PC-3 (cell line): ENCODE data around the gene PPP2R3A. TPM values are rescaled to one million over a fixed set of nuclear protein-coding genes. Genes with fewer than 3 reads are reported as not detected.
"Not testable (repeated sequence)": the region's sequence is repeated elsewhere in the genome, so short reads cannot be mapped to it uniquely, and the experiment has no call there.

ENCODE experiments used
- ATAC-seq: fragments of 200-7000 bp; cut with Tn5 transposase; 2 replicates; pipeline ENCODE4 v1.9.1; 2020; ENCODE audit warnings: mild to moderate bottlenecking, moderate library complexity
- BruUV-seq: library from RNA; stranded (reverse); fragments of 400-500 nt; replicated peaks from 2 replicates; lab custom pipeline; 2021; lab: Mats Ljungman, UMichigan
- CTCF ChIA-PET: fragments of 300-600 bp; sonication (Branson Sonifier 250); formaldehyde crosslinking; loops from one replicate; lab custom pipeline; 2022; ENCODE audit warnings: antibody characterized with exemption; lab: Charles Lee
- POLR2A ChIA-PET: fragments of 300-600 bp; sonication (Branson Sonifier 250); formaldehyde crosslinking; loops from one replicate; lab custom pipeline; 2022; ENCODE audit warnings: antibody characterized with exemption; ENCODE audit not compliant: unreplicated experiment; lab: Charles Lee
- DNase-seq: peaks from one replicate; pipeline ENCODE4 v3.0.0-alpha.2; 2015
- H2AFZ ChIP-seq: fragments of 300-600 bp; sonication (generic); 2 replicates; pipeline ENCODE4 v1.6.0; 2016; ENCODE audit warnings: antibody characterized with exemption, low read length
- H3F3A ChIP-seq: fragments of 300-600 bp; sonication (generic); one replicate; pipeline ENCODE4 v1.6.0; 2017; ENCODE audit warnings: antibody characterized with exemption, low read length, control low read depth, mild to moderate bottlenecking; ENCODE audit not compliant: unreplicated experiment
- H3K27ac ChIP-seq: fragments of 300-600 bp; sonication (generic); 2 replicates; pipeline ENCODE4 v1.5.1; 2016; ENCODE audit warnings: mild to moderate bottlenecking, low read length
- H3K27me3 ChIP-seq: fragments of 300-600 bp; sonication (generic); 2 replicates; pipeline ENCODE4 v1.6.1; 2016; ENCODE audit warnings: low read length, mixed read lengths
- H3K36me3 ChIP-seq: fragments of 300-600 bp; sonication (generic); 2 replicates; pipeline ENCODE4 v1.6.1; 2016; ENCODE audit warnings: low read depth, mixed run types, low read length, mixed read lengths
- H3K4me1 ChIP-seq: fragments of 300-600 bp; sonication (generic); 2 replicates; pipeline ENCODE4 v1.5.1; 2016; ENCODE audit warnings: low read length; ENCODE audit not compliant: insufficient read depth
- H3K4me2 ChIP-seq: fragments of 300-600 bp; sonication (generic); 2 replicates; pipeline ENCODE4 v1.6.0; 2016; ENCODE audit warnings: low read length
- H3K4me3 ChIP-seq: fragments of 300-600 bp; sonication (generic); 2 replicates; pipeline ENCODE4 v1.5.1; 2016; ENCODE audit warnings: mild to moderate bottlenecking, low read length, mixed read lengths
- H3K79me2 ChIP-seq: fragments of 300-600 bp; sonication (generic); 2 replicates; pipeline ENCODE4 v1.6.1; 2017; ENCODE audit warnings: low read length, mixed read lengths
- H3K9ac ChIP-seq: fragments of 300-600 bp; sonication (generic); 2 replicates; pipeline ENCODE4 v1.6.0; 2016; ENCODE audit warnings: mild to moderate bottlenecking, low read length
- H3K9me2 ChIP-seq: fragments of 300-600 bp; sonication (generic); replicated peaks from 2 replicates; pipeline ENCODE4 v1.6.1; 2016; ENCODE audit warnings: mixed run types, low read length, mixed read lengths
- H3K9me3 ChIP-seq: fragments of 300-600 bp; sonication (generic); 2 replicates; pipeline ENCODE4 v1.6.1; 2016; ENCODE audit warnings: low read length, mixed read lengths
- H4K20me1 ChIP-seq: fragments of 300-600 bp; sonication (generic); 2 replicates; pipeline ENCODE4 v1.6.1; 2016; ENCODE audit warnings: low read length, mixed read lengths
- EZH2 ChIP-seq: fragments of 300-600 bp; sonication (generic); IDR thresholded peaks from one replicate; pipeline ENCODE4 v1.6.1; 2017; ENCODE audit warnings: antibody characterized with exemption, mild to moderate bottlenecking, low read length; ENCODE audit not compliant: unreplicated experiment
- EZH2phosphoT487 ChIP-seq: fragments of 300-600 bp; sonication (generic); IDR thresholded peaks from 2 replicates; pipeline ENCODE4 v1.6.1; 2018; ENCODE audit warnings: mild to moderate bottlenecking, antibody characterized with exemption, low read length, borderline replicate concordance
- intact Hi-C: fragments of 100-400 bp; cut with micrococcal nuclease; formaldehyde crosslinking; loops from 2 replicates; pipeline ENCODE4 v1.9.0; 2023
- total RNA-seq: library from RNA; depleted of rRNA; stranded (reverse); fragments of >200 nt; gene quantifications from 2 replicates; pipeline ENCODE4 v1.2.3, GENCODE V29; 2014
- TF ChIP-seq, protein P1 (sequence below): fragments of 300-600 bp; sonication (generic); conservative IDR thresholded peaks from 2 replicates; pipeline ENCODE4 v1.5.1; 2017; ENCODE audit warnings: antibody characterized with exemption, low read depth, mild to moderate bottlenecking, low read length

Gene PPP2R3A
- total RNA-seq, 1 experiment from 2014 or later, result 12.3 TPM

DNA sequence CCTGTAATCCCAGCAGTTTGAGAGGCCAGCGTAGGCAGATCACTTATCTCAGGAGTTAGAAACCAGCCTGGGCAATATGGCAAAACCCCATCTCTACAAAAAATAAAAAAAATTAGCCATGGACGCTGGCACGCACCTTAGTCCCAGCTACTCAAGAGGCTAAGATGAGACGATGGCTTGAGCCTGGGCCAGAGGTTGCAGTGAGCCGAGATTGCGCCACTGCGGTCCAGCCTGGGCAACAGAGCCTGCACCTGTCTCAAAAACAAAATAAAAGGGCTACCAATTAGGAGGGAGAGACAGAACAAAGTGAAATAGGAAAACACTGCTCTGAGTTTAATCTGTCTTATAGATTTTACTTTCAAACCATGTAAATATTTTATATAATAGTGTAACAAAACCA, 196.8 kb downstream of the PPP2R3A start:
- Histone ChIP-seq H3K4me1 (no peaks in the 10 kb centered on the region), H3K36me3 (no peaks in the 10 kb centered on the region), H3K9me3 (no peaks in the 10 kb centered on the region), H3K4me3 (no peak overlapping the region), H3K9me2 (no peaks in the 10 kb centered on the region), H3K27me3 (no peaks in the 10 kb centered on the region), H2AFZ (no peak overlapping the region), H3K27ac (no peak overlapping the region), H3K9ac (no peak overlapping the region), H4K20me1 (peaks cover 17% of the 10 kb centered on the region), H3K79me2 (peaks cover 99% of the 10 kb centered on the region), H3K4me2 (no peak overlapping the region), H3F3A (no peaks in the 10 kb centered on the region)
- ChIA-PET POLR2A (no interaction called here), CTCF (no interaction called here)
- TF ChIP-seq, protein P1, sequence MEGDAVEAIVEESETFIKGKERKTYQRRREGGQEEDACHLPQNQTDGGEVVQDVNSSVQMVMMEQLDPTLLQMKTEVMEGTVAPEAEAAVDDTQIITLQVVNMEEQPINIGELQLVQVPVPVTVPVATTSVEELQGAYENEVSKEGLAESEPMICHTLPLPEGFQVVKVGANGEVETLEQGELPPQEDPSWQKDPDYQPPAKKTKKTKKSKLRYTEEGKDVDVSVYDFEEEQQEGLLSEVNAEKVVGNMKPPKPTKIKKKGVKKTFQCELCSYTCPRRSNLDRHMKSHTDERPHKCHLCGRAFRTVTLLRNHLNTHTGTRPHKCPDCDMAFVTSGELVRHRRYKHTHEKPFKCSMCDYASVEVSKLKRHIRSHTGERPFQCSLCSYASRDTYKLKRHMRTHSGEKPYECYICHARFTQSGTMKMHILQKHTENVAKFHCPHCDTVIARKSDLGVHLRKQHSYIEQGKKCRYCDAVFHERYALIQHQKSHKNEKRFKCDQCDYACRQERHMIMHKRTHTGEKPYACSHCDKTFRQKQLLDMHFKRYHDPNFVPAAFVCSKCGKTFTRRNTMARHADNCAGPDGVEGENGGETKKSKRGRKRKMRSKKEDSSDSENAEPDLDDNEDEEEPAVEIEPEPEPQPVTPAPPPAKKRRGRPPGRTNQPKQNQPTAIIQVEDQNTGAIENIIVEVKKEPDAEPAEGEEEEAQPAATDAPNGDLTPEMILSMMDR, result no peak
- TF ChIP-seq EZH2phosphoT487 (no peak), EZH2 (no peak)
- intact Hi-C loops, result no loop called here
- BruUV-seq, result no TSS peak
- DNase-seq (no peak), ATAC-seq (no peak)

DNA sequence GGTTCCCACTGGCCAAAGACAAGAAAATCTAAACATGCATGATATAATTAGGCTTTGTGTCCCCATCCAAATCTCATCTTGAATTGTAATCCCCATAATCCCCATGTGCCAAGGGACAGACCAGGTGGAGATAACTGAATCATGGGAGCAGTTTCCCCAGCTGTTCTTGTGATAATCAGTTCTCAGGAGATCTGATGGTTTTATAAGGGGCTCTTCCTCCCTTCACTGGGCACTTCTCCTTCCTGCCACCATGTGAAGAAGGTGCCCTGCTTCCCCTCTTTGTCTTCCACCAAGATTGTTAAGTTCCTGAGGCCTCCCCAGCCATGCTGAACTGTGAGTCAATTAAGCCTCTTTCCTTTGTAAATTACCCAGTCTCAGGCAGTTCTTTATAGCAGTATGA, 198.1 kb downstream of the PPP2R3A start:
- DNase-seq, H3K27me3 ChIP-seq, CTCF ChIA-PET, H2AFZ ChIP-seq, H3K36me3 ChIP-seq, intact Hi-C loops, H3K4me3 ChIP-seq, POLR2A ChIA-PET, H3K4me2 ChIP-seq, ATAC-seq, H3K27ac ChIP-seq, H3K4me1 ChIP-seq, H3F3A ChIP-seq, H3K9me2 ChIP-seq, H3K9me3 ChIP-seq, H3K9ac ChIP-seq, BruUV-seq: not testable (repeated sequence)
- H3K79me2 ChIP-seq, result peaks cover 99% of the 10 kb centered on the region
- H4K20me1 ChIP-seq, result peaks cover 18% of the 10 kb centered on the region

DNA sequence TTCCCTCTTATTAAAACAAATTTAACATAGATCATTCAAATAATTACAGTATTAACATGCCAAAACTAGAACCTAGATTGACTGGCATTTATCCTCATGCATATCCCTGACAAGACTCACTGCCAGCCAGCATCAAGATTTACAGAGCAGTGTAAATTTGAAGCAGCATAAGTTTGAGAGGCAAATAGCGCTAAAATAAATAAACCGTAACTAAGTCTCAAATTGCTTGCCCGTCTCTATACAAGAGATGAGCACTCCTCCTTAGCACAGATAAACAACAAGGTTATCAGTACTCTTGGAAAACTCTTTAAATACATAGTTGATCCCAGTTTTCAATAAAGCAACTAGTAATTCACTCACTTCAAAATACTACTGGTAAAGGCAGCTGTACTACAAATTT, 201.0 kb downstream of the PPP2R3A start:
- Histone ChIP-seq H3K4me3 (no peak overlapping the region), H3K27ac (no peak overlapping the region), H3K4me1 (peaks cover 6% of the 10 kb centered on the region), H3K27me3 (no peaks in the 10 kb centered on the region), H3F3A (peaks cover 2% of the 10 kb centered on the region), H3K79me2 (peaks cover 100% of the 10 kb centered on the region), H3K4me2 (no peak overlapping the region), H2AFZ (no peak overlapping the region), H3K9me2 (no peaks in the 10 kb centered on the region), H3K9me3 (no peaks in the 10 kb centered on the region), H4K20me1 (peaks cover 18% of the 10 kb centered on the region), H3K9ac (no peak overlapping the region), H3K36me3 (no peaks in the 10 kb centered on the region)
- POLR2A ChIA-PET, result no interaction called here
- BruUV-seq, result no TSS peak
- intact Hi-C loops, result no loop called here
- ATAC-seq (no peak), DNase-seq (no peak)
- no peak for TF ChIP-seq EZH2phosphoT487
- no peak for TF ChIP-seq EZH2
- TF ChIP-seq, protein P1, result no peak
- CTCF ChIA-PET, result no interaction called here

DNA sequence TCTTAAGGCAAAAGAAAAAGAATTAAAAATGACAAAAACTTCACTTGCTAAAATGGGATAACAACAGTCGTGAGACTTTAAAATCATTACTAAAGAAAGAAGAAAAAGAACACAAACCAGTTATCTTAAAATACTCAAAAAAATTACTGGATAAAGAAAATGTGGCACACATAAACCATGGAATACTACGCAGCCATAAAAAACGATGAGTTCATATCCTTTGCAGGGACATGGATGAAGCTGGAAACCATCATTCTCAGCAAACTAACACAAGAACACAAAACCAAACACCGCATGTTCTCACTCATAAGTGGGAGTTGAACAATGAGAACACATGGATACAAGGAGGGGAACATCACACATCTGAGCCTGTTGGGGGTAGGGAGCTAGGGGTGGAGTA, 202.7 kb downstream of the PPP2R3A start:
- H3K27me3 ChIP-seq, H3K4me3 ChIP-seq, H3K27ac ChIP-seq, H3K9me3 ChIP-seq, CTCF ChIA-PET, H3K9me2 ChIP-seq, POLR2A ChIA-PET, H3K9ac ChIP-seq, ATAC-seq, H2AFZ ChIP-seq, BruUV-seq, DNase-seq, H3F3A ChIP-seq, H3K36me3 ChIP-seq, H3K4me2 ChIP-seq, intact Hi-C loops: not testable (repeated sequence)
- Histone ChIP-seq H4K20me1 (peaks cover 21% of the 10 kb centered on the region), H3K79me2 (peaks cover 100% of the 10 kb centered on the region), H3K4me1 (peaks cover 16% of the 10 kb centered on the region)
